Fibroblast of lung (primary cell): Measurements from ENCODE around the gene TANGO2. TPM values are rescaled to one million over a fixed set of nuclear protein-coding genes. Genes with fewer than 3 reads are reported as not detected.

Experiments used
- DNase-seq, 2 donors: peaks; one replicate each; pipeline versions ENCODE4 v3.0.0 to v3.0.0-alpha.2; 2010; ENCODE audit warnings: low read depth in 2 of 2
- H2AFZ ChIP-seq: 2 replicates; pipeline ENCODE4 v1.5.1; 2012; ENCODE audit warnings: low read length, control low read depth, inconsistent platforms
- H3K27ac ChIP-seq: 2 replicates; pipeline ENCODE4 v1.5.1; 2011; ENCODE audit warnings: low read length, control low read depth; ENCODE audit not compliant: insufficient read depth
- H3K27me3 ChIP-seq: 2 replicates; pipeline ENCODE4 v1.5.1; 2011; ENCODE audit warnings: mild to moderate bottlenecking, low read length; ENCODE audit not compliant: control insufficient read depth, insufficient read depth
- H3K36me3 ChIP-seq: 2 replicates; pipeline ENCODE4 v1.5.1; 2011; ENCODE audit warnings: low read length; ENCODE audit not compliant: control insufficient read depth, insufficient read depth
- H3K4me1 ChIP-seq: 2 replicates; pipeline ENCODE4 v1.5.1; 2011; ENCODE audit warnings: low read length; ENCODE audit not compliant: control insufficient read depth, insufficient read depth; ENCODE audit errors: extremely low read depth
- H3K4me2 ChIP-seq: 2 replicates; pipeline ENCODE4 v1.5.1; 2011; ENCODE audit warnings: low read length, control low read depth; ENCODE audit not compliant: insufficient read depth; ENCODE audit errors: extremely low read depth
- H3K4me3 ChIP-seq, 4 experiments: fragments of 200-600 bp in 1 of 4; sonication (generic) in 1 of 4; replicated peaks in 1 of 4; 2 replicates each; pipeline ENCODE4 v1.5.1; 2011 to 2016; ENCODE audit warnings: low read length in 4 of 4, low read depth in 3 of 4, mild to moderate bottlenecking in 3 of 4, control low read depth in 2 of 4, inconsistent platforms in 1 of 4, mixed read lengths in 1 of 4; ENCODE audit not compliant: insufficient read depth in 1 of 4; ENCODE audit errors: control extremely low read depth in 1 of 4
- H3K79me2 ChIP-seq: 2 replicates; pipeline ENCODE4 v1.5.1; 2012; ENCODE audit warnings: mild to moderate bottlenecking, low read length, inconsistent platforms; ENCODE audit not compliant: control insufficient read depth, insufficient read depth
- H3K9ac ChIP-seq: 2 replicates; pipeline ENCODE4 v1.5.1; 2011; ENCODE audit warnings: mild to moderate bottlenecking, low read length, control low read depth; ENCODE audit not compliant: insufficient read depth
- H3K9me3 ChIP-seq: 2 replicates; pipeline ENCODE4 v1.5.1; 2012; ENCODE audit warnings: low read depth, low read length; ENCODE audit not compliant: control insufficient read depth, insufficient read depth
- H4K20me1 ChIP-seq: 2 replicates; pipeline ENCODE4 v1.5.1; 2011; ENCODE audit warnings: low read length; ENCODE audit not compliant: control insufficient read depth, insufficient read depth; ENCODE audit errors: extremely low read depth
- EZH2 ChIP-seq: IDR thresholded peaks from 2 replicates; pipeline ENCODE4 v1.5.1; 2012; ENCODE audit warnings: low read length, control low read depth, mild to moderate bottlenecking; ENCODE audit errors: missing control alignments
- polyA plus RNA-seq, 2 donors: library from polyadenylated mRNA; depleted of rRNA in 1 of 2; stranded (reverse) in 1 of 2; unstranded in 1 of 2; fragments of >200 nt; gene quantifications; 2 replicates each; pipeline ENCODE4 v1.2.1, GENCODE V29; 2011 to 2012; ENCODE audit warnings: missing spikeins in 1 of 2
- total RNA-seq: library from RNA; depleted of rRNA; stranded (reverse); fragments of >200 nt; gene quantifications from 2 replicates; pipeline ENCODE4 v1.2.1, GENCODE V29; 2014
- TF ChIP-seq, protein P1 (sequence below), 2 donors: IDR thresholded peaks in 1 of 2; conservative IDR thresholded peaks in 1 of 2; 1 replicate in 1 of 2; 2 replicates in 1 of 2; pipeline ENCODE4 v1.5.1; 2011 to 2012; ENCODE audit warnings: low read length in 2 of 2, control low read depth in 1 of 2, inconsistent platforms in 1 of 2, low read depth in 1 of 2, mild to moderate bottlenecking in 1 of 2

TANGO2 gene
- total and polyA plus RNA-seq, 2 donors (not counting 1 experiment from before 2014, with no cell fraction given), result 28.3 to 52.8 TPM

DNA sequence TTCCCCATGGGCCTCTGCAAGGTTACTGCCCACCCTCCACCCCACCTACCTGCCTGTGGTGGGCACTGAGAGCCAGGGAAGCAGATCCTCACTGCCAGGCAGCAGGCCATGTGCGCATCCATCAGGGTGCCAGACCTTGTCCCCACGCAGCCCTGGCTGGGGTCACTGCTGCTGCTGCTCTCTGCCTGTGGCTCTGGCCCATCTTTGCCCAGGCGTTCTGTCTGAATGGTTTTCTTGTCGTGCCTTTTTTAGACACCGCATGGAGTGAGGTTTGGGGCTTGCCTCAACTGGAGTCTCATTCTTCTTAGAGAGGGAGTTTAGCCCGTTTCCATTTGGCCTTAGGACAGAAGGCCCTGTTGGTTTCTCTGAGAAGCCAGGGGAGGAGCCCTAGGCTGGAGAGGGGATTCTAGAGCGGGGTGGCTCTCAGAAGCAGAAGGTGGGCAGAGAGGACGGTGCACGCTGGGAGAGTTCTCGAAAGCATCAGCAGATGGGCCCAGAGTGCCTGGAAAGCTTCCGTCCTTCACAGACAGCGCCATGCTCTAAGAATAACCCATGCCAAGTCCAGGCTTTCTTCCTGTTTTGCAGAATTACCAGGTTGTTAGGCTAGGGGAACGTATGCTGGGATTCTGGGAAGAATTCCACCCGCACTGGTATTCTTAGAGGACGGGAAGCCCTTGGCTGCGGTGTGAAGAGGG lies 8.1 kb downstream of the TANGO2 start:
- DNase-seq, result no peak
- Histone ChIP-seq H3K9ac (no peak overlapping the region), H3K36me3 (no peaks in the 10 kb centered on the region), H2AFZ (no peak overlapping the region), H4K20me1 (no peaks in the 10 kb centered on the region), H3K27me3 (no peaks in the 10 kb centered on the region), H3K27ac (no peak overlapping the region), H3K4me1 (no peaks in the 10 kb centered on the region), H3K9me3 (no peaks in the 10 kb centered on the region), H3K4me2 (no peak overlapping the region), H3K4me3 (no peak overlapping the region), H3K79me2 (peaks cover 1% of the 10 kb centered on the region)
- TF ChIP-seq, protein P1, sequence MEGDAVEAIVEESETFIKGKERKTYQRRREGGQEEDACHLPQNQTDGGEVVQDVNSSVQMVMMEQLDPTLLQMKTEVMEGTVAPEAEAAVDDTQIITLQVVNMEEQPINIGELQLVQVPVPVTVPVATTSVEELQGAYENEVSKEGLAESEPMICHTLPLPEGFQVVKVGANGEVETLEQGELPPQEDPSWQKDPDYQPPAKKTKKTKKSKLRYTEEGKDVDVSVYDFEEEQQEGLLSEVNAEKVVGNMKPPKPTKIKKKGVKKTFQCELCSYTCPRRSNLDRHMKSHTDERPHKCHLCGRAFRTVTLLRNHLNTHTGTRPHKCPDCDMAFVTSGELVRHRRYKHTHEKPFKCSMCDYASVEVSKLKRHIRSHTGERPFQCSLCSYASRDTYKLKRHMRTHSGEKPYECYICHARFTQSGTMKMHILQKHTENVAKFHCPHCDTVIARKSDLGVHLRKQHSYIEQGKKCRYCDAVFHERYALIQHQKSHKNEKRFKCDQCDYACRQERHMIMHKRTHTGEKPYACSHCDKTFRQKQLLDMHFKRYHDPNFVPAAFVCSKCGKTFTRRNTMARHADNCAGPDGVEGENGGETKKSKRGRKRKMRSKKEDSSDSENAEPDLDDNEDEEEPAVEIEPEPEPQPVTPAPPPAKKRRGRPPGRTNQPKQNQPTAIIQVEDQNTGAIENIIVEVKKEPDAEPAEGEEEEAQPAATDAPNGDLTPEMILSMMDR (conservative IDR thresholded peaks at IDR 0.05 in 1 of 2, IDR thresholded peaks at IDR 0.05 in 1 of 2; ENCODE audit: low read depth in 1 of 2, low read length in 2 of 2), result no peak
- TF ChIP-seq EZH2, result no peak

DNA sequence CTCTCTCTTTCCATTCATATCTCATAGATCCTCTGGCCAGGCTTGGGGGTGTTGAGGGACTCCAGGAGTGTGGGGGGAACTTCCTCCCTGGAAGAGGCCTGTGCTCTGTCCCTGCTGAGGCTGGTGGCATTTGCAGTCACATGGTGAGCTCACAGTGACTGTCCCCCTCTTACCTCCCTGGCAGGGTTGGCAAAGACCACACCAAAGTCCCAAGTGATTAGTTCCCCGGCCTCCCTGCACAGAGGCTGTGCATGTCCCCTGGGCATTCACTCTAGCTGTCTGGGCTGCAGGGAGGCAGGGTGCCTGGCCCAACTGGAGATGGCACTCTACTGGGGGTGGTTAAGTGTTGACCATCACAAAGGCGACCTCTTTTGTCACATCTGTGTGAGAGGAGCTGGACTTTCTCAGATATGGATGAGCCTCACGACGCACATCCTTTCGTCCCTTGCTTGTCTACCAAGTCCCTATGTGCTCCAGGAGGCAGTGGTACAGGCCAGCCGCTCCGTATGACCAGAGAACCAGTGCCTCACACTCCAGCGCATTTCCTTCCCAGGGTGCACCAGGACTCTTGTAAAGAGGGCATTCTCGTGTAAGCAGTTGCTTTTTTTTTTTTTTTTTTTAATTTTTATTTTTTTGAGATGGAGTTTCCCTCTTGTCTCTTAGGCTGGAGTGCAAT lies 8.8 kb downstream of the TANGO2 start:
- H4K20me1 ChIP-seq, result no peaks in the 10 kb centered on the region
- no peaks in the 10 kb centered on the region for H3K4me1 ChIP-seq
- no peak overlapping the region for H3K4me3 ChIP-seq
- DNase-seq, result no peak
- no peak overlapping the region for H3K9ac ChIP-seq
- no peaks in the 10 kb centered on the region for H3K36me3 ChIP-seq
- TF ChIP-seq, protein P1 (conservative IDR thresholded peaks at IDR 0.05 in 1 of 2, IDR thresholded peaks at IDR 0.05 in 1 of 2; ENCODE audit: low read depth in 1 of 2, low read length in 2 of 2), result no peak
- TF ChIP-seq EZH2, result no peak
- H3K4me2 ChIP-seq, result no peak overlapping the region
- H3K79me2 ChIP-seq, result peaks cover 1% of the 10 kb centered on the region
- H2AFZ ChIP-seq, result no peak overlapping the region
- H3K9me3 ChIP-seq, result no peaks in the 10 kb centered on the region
- no peaks in the 10 kb centered on the region for H3K27me3 ChIP-seq
- no peak overlapping the region for H3K27ac ChIP-seq

DNA sequence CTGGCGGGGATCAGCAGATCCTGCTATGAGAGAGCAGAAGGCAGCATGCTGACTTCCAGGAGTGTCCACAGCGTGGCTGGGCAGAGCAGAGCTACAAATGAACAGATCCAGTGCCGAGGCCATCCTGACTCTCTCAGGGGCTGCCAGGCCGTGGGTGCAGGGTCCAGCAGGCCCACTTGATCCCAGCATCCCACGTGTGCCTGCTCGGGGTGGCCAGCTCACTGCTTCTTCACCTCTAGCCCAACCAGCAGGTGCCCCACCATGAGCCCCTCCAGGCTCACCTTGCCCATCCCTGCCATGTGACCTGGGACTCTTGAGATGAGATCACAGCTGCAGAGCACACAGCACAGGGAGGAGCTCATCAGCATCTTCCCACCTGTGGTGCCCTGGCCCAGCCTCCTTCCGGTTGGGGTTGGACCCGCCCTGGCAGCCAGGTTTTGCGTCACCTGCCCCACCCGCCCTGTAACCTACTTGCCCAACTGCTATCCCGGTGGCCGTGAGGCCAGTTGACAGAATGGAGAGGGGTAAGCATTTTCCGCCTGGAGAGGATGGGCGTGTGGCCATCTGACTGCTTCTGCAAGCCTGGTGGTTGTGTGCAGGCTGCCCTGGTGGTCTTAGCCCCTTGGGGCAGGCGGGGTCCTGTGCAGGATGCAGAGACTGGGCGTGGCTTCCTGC lies 11.0 kb downstream of the TANGO2 start:
- Histone ChIP-seq H3K9ac (no peak overlapping the region), H4K20me1 (no peaks in the 10 kb centered on the region), H3K79me2 (no peaks in the 10 kb centered on the region)

More for the DNA sequence above, 11.0 kb downstream of the TANGO2 start:
- H3K27ac ChIP-seq, result no peak overlapping the region
- H3K4me3 ChIP-seq, result no peak overlapping the region
- peaks cover 2% of the 10 kb centered on the region for H3K36me3 ChIP-seq
- H3K4me1 ChIP-seq, result no peaks in the 10 kb centered on the region
- H2AFZ ChIP-seq, result no peak overlapping the region
- TF ChIP-seq EZH2, result no peak
- TF ChIP-seq, protein P1 (conservative IDR thresholded peaks at IDR 0.05 in 1 of 2, IDR thresholded peaks at IDR 0.05 in 1 of 2; ENCODE audit: low read depth in 1 of 2, low read length in 2 of 2), result no peak
- H3K27me3 ChIP-seq, result no peaks in the 10 kb centered on the region
- H3K9me3 ChIP-seq, result no peaks in the 10 kb centered on the region
- no peak overlapping the region for H3K4me2 ChIP-seq
- no peak for DNase-seq
